ENCODE measurements around the gene EGFL7.

Gene EGFL7

DNA sequence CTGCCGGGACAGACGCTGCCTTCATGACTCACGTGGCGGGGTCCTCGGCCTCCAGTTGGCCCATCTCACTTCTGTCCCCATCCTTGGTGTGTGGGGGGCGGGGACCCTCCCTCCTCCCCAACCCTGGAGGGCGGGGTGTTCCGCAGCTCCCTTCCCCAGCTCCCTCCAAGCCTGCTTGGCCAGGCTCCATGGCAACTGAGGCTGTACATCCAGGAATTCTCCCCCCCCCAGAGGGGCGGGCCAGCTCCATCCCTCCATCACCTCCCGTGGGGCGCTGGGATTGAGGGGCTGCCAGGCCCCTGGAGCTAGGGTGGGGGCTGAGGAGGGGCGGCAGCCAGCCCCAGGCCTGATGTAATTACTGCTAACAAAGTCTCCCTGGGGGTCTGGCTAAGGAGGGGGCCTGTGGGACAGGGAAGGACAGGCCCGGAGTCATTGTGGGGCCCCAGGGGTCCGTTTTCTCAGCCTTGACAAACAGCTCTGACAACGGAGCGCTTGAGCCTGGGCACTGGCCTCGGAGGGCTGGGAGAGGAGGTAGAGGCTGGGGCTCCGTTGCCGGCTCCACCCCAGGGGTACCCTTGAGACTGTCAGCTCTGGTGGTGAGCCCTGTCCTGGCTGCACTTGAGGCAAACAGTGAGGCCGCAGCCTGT lies 57.7 kb downstream of the EGFL7 start:
- no peak for DNase-seq

- DNase-seq: no peak
These were observed 58.2 kb downstream of the EGFL7 start for GRCh38 chr9:136720898-136721338.

DNA sequence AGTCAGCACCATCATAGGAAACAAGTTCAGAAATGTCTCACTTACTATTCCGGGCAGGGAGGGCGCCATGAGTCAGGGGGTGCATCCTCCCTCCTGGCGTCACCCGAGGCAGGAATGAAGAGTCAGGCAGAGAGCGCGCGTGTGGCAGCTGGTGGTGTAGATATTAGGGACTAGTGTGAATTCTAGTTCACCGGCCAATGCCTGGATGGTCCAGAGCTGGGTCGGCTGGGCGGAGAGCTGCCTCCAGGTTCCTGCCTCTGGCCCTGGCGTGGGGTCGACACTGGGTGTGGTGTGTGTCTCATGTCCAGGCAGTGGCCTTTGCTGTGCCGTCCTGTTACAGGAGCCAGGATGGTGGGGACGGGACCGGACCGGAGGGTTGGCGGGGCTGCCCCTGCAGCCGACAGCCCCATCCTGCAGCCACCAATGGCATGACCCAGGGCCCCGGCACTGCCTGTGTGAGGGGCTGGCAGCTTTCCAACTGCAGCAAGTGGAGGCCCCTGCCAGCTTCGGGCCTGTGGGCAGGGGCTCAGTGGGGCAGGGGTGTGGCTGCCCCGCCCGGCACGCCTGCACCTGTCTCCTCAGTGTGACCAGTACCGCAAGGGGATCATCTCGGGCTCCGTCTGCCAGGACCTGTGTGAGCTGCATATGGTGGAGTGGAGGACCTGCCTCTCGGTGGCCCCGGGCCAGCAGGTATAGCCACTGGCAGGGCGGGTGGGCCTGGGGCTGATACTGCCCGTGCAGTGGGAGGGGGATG lies 58.8 kb downstream of the EGFL7 start:
- DNase-seq: no peak
